HepG2 (cell line): ENCODE results near the gene SEC24D. TPM values are rescaled to one million over a fixed set of nuclear protein-coding genes. Genes with fewer than 3 reads are reported as not detected.

ENCODE experiments used
- AHR ChIP-seq: IDR thresholded peaks from 2 replicates; pipeline ENCODE4 v1.6.1; 2018; ENCODE audit warnings: missing genetic modification reagents, missing compliant biosample characterization
- ARID2 ChIP-seq: sonication (generic); formaldehyde crosslinking; IDR thresholded peaks from 2 replicates; pipeline ENCODE4 v1.8.1; 2022; ENCODE audit warnings: mild to moderate bottlenecking, missing genetic modification reagents, borderline replicate concordance
- ARNT2 ChIP-seq: sonication (generic); formaldehyde crosslinking; IDR thresholded peaks from 2 replicates; pipeline ENCODE4 v1.8.0; 2022; ENCODE audit warnings: mild to moderate bottlenecking, low read depth, missing genetic modification reagents, moderate library complexity
- CREM ChIP-seq, 2 experiments: sonication (generic) in 1 of 2; formaldehyde crosslinking in 1 of 2; IDR thresholded peaks; 2 replicates each; pipeline versions ENCODE4 v1.4.0 to v1.6.1; 2016 to 2020; ENCODE audit warnings: antibody characterized with exemption in 1 of 2, mild to moderate bottlenecking in 1 of 2, missing genetic modification reagents in 1 of 2
- FOXO4 ChIP-seq: sonication (generic); formaldehyde crosslinking; conservative IDR thresholded peaks from 2 replicates; pipeline ENCODE4 v1.8.1; 2023; ENCODE audit warnings: missing genetic modification reagents
- KIAA2018 ChIP-seq: sonication (generic); formaldehyde crosslinking; IDR thresholded peaks from 2 replicates; pipeline ENCODE4 v1.5.0; 2020; ENCODE audit warnings: mild to moderate bottlenecking, missing genetic modification reagents, borderline replicate concordance
- NFKB2 ChIP-seq: sonication (generic); formaldehyde crosslinking; IDR thresholded peaks from 2 replicates; pipeline ENCODE4 v1.4.0; 2020; ENCODE audit warnings: missing genetic modification reagents, borderline replicate concordance
- NFYC ChIP-seq: IDR thresholded peaks from 2 replicates; pipeline ENCODE4 v1.6.1; 2016; ENCODE audit warnings: missing genetic modification reagents, missing compliant biosample characterization
- PAF1 ChIP-seq: IDR thresholded peaks from 2 replicates; pipeline ENCODE4 v1.6.1; 2016; ENCODE audit warnings: missing genetic modification reagents, missing compliant biosample characterization
- SIN3B ChIP-seq: fragments of 150-350 bp; IDR thresholded peaks from 2 replicates; pipeline ENCODE4 v1.6.1; 2014; ENCODE audit warnings: low read length
- STAT5B ChIP-seq: sonication (generic); formaldehyde crosslinking; IDR thresholded peaks from 2 replicates; pipeline ENCODE4 v1.4.0; 2020; ENCODE audit warnings: missing genetic modification reagents
- TBX3 ChIP-seq: fragments of 450-650 bp; IDR thresholded peaks from 2 replicates; pipeline ENCODE4 v1.6.1; 2017; ENCODE audit warnings: antibody characterized with exemption, mild to moderate bottlenecking, inconsistent platforms, borderline replicate concordance
- THAP11 ChIP-seq: IDR thresholded peaks from 2 replicates; pipeline ENCODE4 v1.6.1; 2016; ENCODE audit warnings: missing biosample characterization, missing genetic modification reagents
- ZFP62 ChIP-seq: sonication (generic); formaldehyde crosslinking; IDR thresholded peaks from 2 replicates; pipeline ENCODE4 v1.4.0; 2020; ENCODE audit warnings: missing genetic modification reagents
- ZMYM3 ChIP-seq: sonication (generic); formaldehyde crosslinking; IDR thresholded peaks from 2 replicates; pipeline ENCODE4 v1.5.1; 2020; ENCODE audit warnings: mild to moderate bottlenecking, missing genetic modification reagents
- ZNF263 ChIP-seq: sonication (generic); formaldehyde crosslinking; IDR thresholded peaks from 2 replicates; pipeline ENCODE4 v1.4.0; 2020; ENCODE audit warnings: missing genetic modification reagents
- ZNF598 ChIP-seq: sonication (generic); formaldehyde crosslinking; IDR thresholded peaks from 2 replicates; pipeline ENCODE4 v1.5.1; 2020; ENCODE audit warnings: mild to moderate bottlenecking, missing genetic modification reagents, borderline replicate concordance
- polyA plus RNA-seq, 8 experiments: library from polyadenylated mRNA; depleted of rRNA in 3 of 8; stranded (reverse) in 7 of 8; unstranded in 1 of 8; fragments of >200 nt; fragmentation: Illumina TruSeq in 4 of 8; extraction: Trizol in 4 of 8; gene quantifications; 2 replicates each; pipeline versions ENCODE4 v1.2.1 to v1.2.3, GENCODE V29; 2011 to 2016; ENCODE audit warnings: low read depth in 4 of 8, missing spikeins in 1 of 8, mixed read lengths in 1 of 8; ENCODE audit not compliant: insufficient read depth in 1 of 8
- total RNA-seq, 5 experiments: library from RNA; depleted of rRNA; stranded (reverse); fragments of >200 nt; fragmentation: Illumina TruSeq; extraction: Trizol; gene quantifications; 2 replicates each; pipeline ENCODE4 v1.2.3, GENCODE V29; 2016; ENCODE audit warnings: low read depth in 1 of 5
- TF ChIP-seq, protein P1 (sequence below): sonication (generic); formaldehyde crosslinking; IDR thresholded peaks from 2 replicates; pipeline ENCODE4 v1.8.0; 2023; ENCODE audit warnings: mild to moderate bottlenecking, missing genetic modification reagents

The SEC24D gene
- total and polyA plus RNA-seq, 2 of the 13 experiments (the other 11 are each of a cell fraction or from before 2014, with no cell fraction given) = 30.0 to 51.1 TPM

- 0 out of 2 replicates have a peak, but pooled peaks have one; percentile 42 for TF ChIP-seq KIAA2018 (CRISPR knock-in tag)
- TF ChIP-seq STAT5B = no peak
- peak; percentile 96 for TF ChIP-seq THAP11 (CRISPR knock-in tag)
- TF ChIP-seq ARNT2 (CRISPR knock-in tag) = no peak
- TF ChIP-seq PAF1 (CRISPR knock-in tag) = no peak
- TF ChIP-seq, protein P1, sequence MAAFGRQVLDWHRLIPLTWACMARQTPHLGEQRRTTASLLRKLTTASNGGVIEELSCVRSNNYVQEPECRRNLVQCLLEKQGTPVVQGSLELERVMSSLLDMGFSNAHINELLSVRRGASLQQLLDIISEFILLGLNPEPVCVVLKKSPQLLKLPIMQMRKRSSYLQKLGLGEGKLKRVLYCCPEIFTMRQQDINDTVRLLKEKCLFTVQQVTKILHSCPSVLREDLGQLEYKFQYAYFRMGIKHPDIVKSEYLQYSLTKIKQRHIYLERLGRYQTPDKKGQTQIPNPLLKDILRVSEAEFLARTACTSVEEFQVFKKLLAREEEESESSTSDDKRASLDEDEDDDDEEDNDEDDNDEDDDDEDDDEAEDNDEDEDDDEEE (CRISPR knock-in tag) = 0 out of 2 replicates have a peak, but pooled peaks have one; percentile 71
- TF ChIP-seq SIN3B = no peak
- TF ChIP-seq ZNF263 (CRISPR knock-in tag) = 0 out of 2 replicates have a peak, but pooled peaks have one; percentile 19
- no peak for TF ChIP-seq ARID2 (CRISPR knock-in tag)
- TF ChIP-seq ZFP62 (CRISPR knock-in tag) = no peak
- TF ChIP-seq NFYC (CRISPR knock-in tag) = peak; percentile 75
- TF ChIP-seq FOXO4 = no peak
- peak; percentile 100 for TF ChIP-seq ZMYM3 (CRISPR knock-in tag)
- no peak for TF ChIP-seq AHR
- no peak for TF ChIP-seq TBX3
- peak; percentile 98 for TF ChIP-seq CREM (IDR thresholded peaks at IDR 0.05)
- TF ChIP-seq CREM (CRISPR knock-in tag; IDR thresholded peaks at IDR 0.05) = peak; percentile 36; the same call in 1 of the 2 replicates
- 0 out of 2 replicates have a peak, but pooled peaks have one; percentile 75 for TF ChIP-seq ZNF598 (CRISPR knock-in tag)
- TF ChIP-seq NFKB2 (CRISPR knock-in tag) = peak; percentile 77; the same call in 1 of the 2 replicates
These were observed 150.8 kb downstream of the SEC24D start, which contains the start of gene METTL14 (continued) for GRCh38 chr4:118684873-118685811.
